GM23248 (cell line): ENCODE data around the gene CENPT.

ENCODE experiments used
- EZH2 ChIP-seq: fragments of 200-600 bp; sonication (generic); IDR thresholded peaks from 2 replicates; pipeline ENCODE4 v1.6.1; 2018; ENCODE audit warnings: antibody characterized with exemption, mild to moderate bottlenecking; ENCODE audit not compliant: insufficient read depth, poor library complexity, severe bottlenecking
- EZH2phosphoT487 ChIP-seq: fragments of 200-600 bp; sonication (generic); IDR thresholded peaks from 2 replicates; pipeline ENCODE4 v1.6.1; 2018; ENCODE audit warnings: antibody characterized with exemption, moderate library complexity, mild to moderate bottlenecking, low read depth; ENCODE audit not compliant: insufficient read depth

DNA sequence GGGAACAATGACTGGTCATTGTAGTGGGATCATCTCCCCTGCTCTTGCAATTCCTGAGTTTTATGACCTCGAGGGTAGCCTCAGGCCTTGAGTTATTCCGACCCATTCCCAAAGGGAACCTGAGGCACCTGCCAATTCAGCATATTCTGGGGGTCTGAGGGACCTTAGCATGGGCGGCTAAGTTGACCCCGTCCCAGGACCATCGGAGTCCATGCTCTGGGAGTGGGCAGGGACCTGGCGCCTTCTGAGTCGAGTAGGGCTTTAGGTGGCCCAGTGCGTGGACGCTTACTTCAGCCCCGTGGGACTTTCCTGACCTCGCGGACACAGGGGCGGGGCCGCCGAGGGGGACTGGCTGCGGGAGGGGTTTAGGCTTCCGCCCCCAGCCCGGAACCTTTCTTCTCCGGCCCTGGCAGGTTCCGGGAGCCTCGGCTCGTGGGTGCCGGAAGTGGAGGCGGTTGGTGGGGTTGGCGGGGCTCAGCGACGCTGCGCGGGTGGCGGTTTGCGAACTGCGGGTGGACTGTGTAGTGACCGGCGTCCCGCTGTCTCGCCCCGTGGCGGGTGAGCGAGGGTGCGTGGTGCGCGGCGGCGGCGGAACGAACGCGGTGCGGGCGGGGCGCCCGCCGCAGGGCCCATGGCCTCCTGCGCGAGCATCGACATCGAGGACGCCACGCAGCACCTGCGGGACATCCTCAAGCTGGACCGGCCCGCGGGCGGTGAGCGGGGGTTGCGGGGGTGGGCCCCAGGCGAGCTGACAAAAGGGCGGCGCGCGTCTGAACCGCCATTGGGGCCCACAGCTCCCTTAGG, 25.3 kb upstream of the CENPT start, which contains the start of gene EDC4:
- no peak for TF ChIP-seq EZH2
- TF ChIP-seq EZH2phosphoT487: no peak
